ENCODE data around the gene TBC1D10B.
"Not testable (repeated sequence)": the region's sequence is repeated elsewhere in the genome, so short reads cannot be mapped to it uniquely, and the experiment has no call there.

TBC1D10B gene

DNA sequence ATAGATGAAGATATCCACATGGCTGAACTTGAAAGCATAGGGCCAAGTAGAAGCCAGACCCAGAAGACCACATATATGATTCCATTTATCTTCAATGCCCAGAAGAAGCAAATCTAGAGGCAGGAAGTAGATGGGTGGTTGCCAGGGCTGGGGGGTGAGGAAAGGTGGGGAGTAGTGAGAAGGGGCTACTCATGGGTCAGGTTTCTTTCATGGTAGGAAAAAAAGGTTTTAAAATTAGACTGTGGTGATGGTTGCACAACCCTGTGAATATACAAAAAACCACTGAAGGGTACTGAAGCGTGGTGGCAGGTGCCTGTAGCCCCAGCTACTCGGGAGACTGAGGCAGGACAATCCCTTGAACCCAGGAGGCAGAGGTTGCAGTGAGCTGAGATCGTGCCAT, 20.6 kb downstream of the TBC1D10B start:
- Histone ChIP-seq H4K20me1 (ENCODE audit: insufficient read depth, low read length) (no peaks in the 10 kb centered on the region), H3K27ac (ENCODE audit: low read depth, low read length, poor library complexity, severe bottlenecking) (peak overlapping the region; percentile 99), H3K36me3 (ENCODE audit: insufficient read depth, low read length) (peaks cover 39% of the 10 kb centered on the region), H2AFZ (ENCODE audit: low read length) (no peak overlapping the region), H3K79me2 (ENCODE audit: insufficient read depth, low read length) (peaks cover 9% of the 10 kb centered on the region; the same call in 1 of the 2 replicates), H3K4me2 (ENCODE audit: low read length) (peak overlapping the region; percentile 60), H3K9me2 (ENCODE audit: low read depth, low read length) (no peaks in the 10 kb centered on the region), H3K9me3 (ENCODE audit: low read length) (no peaks in the 10 kb centered on the region), H3K27me3 (ENCODE audit: insufficient read depth, low read length) (no peaks in the 10 kb centered on the region), H3F3A (ENCODE audit: insufficient read depth, low read length) (peaks cover 7% of the 10 kb centered on the region), H3K4me3 (ENCODE audit: low read depth, low read length, poor library complexity, severe bottlenecking) (peak overlapping the region; percentile 30), H3K9ac (ENCODE audit: low read length) (peak overlapping the region; percentile 61), H3K4me1 (ENCODE audit: insufficient read depth, low read length, severe bottlenecking) (peaks cover 88% of the 10 kb centered on the region)
- TF ChIP-seq, protein P1, sequence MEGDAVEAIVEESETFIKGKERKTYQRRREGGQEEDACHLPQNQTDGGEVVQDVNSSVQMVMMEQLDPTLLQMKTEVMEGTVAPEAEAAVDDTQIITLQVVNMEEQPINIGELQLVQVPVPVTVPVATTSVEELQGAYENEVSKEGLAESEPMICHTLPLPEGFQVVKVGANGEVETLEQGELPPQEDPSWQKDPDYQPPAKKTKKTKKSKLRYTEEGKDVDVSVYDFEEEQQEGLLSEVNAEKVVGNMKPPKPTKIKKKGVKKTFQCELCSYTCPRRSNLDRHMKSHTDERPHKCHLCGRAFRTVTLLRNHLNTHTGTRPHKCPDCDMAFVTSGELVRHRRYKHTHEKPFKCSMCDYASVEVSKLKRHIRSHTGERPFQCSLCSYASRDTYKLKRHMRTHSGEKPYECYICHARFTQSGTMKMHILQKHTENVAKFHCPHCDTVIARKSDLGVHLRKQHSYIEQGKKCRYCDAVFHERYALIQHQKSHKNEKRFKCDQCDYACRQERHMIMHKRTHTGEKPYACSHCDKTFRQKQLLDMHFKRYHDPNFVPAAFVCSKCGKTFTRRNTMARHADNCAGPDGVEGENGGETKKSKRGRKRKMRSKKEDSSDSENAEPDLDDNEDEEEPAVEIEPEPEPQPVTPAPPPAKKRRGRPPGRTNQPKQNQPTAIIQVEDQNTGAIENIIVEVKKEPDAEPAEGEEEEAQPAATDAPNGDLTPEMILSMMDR (IDR thresholded peaks at IDR 0.05; ENCODE audit: low read length) = no peak
- TF ChIP-seq EZH2 (IDR thresholded peaks at IDR 0.05; ENCODE audit: borderline replicate concordance, low read length) = no peak

DNA sequence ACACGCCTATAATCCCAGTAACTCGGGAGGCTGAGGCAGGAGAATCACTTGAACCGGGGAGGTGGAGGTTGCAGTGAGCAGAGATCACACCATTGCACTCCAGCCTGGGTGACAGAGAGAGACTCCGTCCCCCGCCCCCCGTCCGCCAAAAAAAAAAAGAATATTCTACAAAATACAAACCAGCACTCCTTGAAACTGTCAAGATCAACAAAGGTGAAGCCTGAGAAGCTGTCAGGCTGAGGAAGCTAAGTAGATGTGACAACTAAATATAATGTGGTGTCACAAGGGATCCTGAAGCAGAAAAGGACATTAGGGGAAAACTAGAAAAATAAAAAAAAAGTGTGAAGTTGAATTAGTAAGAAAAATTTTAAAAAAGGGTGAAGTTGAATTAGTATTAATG, 21.4 kb downstream of the TBC1D10B start:
- Histone ChIP-seq H3K9ac (ENCODE audit: low read length) (peak overlapping the region; percentile 61), H2AFZ (ENCODE audit: low read length) (no peak overlapping the region), H3K27ac (ENCODE audit: low read depth, low read length, poor library complexity, severe bottlenecking) (peak overlapping the region; percentile 99), H3K27me3 (ENCODE audit: insufficient read depth, low read length) (no peaks in the 10 kb centered on the region), H3K79me2 (ENCODE audit: insufficient read depth, low read length) (peaks cover 2% of the 10 kb centered on the region; the same call in 1 of the 2 replicates), H3K4me3 (ENCODE audit: low read depth, low read length, poor library complexity, severe bottlenecking) (peak overlapping the region; percentile 30), H3K36me3 (ENCODE audit: insufficient read depth, low read length) (peaks cover 39% of the 10 kb centered on the region), H3K4me2 (ENCODE audit: low read length) (peak overlapping the region; percentile 60), H3K9me3 (ENCODE audit: low read length) (no peaks in the 10 kb centered on the region), H4K20me1 (ENCODE audit: insufficient read depth, low read length) (no peaks in the 10 kb centered on the region), H3K9me2 (ENCODE audit: low read depth, low read length) (no peaks in the 10 kb centered on the region), H3K4me1 (ENCODE audit: insufficient read depth, low read length, severe bottlenecking) (peaks cover 90% of the 10 kb centered on the region), H3F3A (ENCODE audit: insufficient read depth, low read length) (peaks cover 7% of the 10 kb centered on the region)
- no peak for TF ChIP-seq EZH2 (IDR thresholded peaks at IDR 0.05; ENCODE audit: borderline replicate concordance, low read length)
- TF ChIP-seq, protein P1 (IDR thresholded peaks at IDR 0.05; ENCODE audit: low read length) = no peak

DNA sequence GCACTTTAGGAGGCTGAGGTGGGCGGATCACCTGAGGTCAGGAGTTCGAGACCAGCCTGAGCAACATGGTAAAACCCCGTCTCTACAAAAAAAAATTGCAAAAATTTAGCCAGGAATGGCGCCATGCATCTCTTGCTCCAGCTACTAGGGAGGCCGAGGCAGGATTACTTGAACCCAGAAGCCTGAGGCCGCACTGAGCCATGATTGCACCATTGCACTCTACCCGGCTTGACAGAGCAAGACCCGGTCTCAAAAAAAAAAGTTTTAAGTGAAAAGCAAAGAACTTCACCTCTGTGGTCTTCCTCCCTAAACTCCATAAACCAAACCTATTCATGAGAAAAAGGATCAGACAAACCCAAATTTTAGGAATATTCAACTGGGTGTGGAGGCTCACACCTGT, 22.2 kb downstream of the TBC1D10B start:
- no peaks in the 10 kb centered on the region for H3K27me3 ChIP-seq (ENCODE audit: insufficient read depth, low read length)
- no peaks in the 10 kb centered on the region for H3K9me2 ChIP-seq (ENCODE audit: low read depth, low read length)
- H2AFZ ChIP-seq (ENCODE audit: low read length) = no peak overlapping the region
- H3K9me3 ChIP-seq (ENCODE audit: low read length) = no peaks in the 10 kb centered on the region
- H3K4me2 ChIP-seq (ENCODE audit: low read length) = no peak overlapping the region
- H3K4me3 ChIP-seq (ENCODE audit: low read depth, low read length, poor library complexity, severe bottlenecking) = no peak overlapping the region
- no peaks in the 10 kb centered on the region for H3K79me2 ChIP-seq (ENCODE audit: insufficient read depth, low read length)
- peak overlapping the region; percentile 99 for H3K27ac ChIP-seq (ENCODE audit: low read depth, low read length, poor library complexity, severe bottlenecking)
- peaks cover 31% of the 10 kb centered on the region for H3K36me3 ChIP-seq (ENCODE audit: insufficient read depth, low read length)
- no peak overlapping the region for H3K9ac ChIP-seq (ENCODE audit: low read length)
- no peaks in the 10 kb centered on the region for H4K20me1 ChIP-seq (ENCODE audit: insufficient read depth, low read length)
- H3K4me1 ChIP-seq (ENCODE audit: insufficient read depth, low read length, severe bottlenecking) = peaks cover 90% of the 10 kb centered on the region
- peaks cover 7% of the 10 kb centered on the region for H3F3A ChIP-seq (ENCODE audit: insufficient read depth, low read length)
- no peak for TF ChIP-seq EZH2 (IDR thresholded peaks at IDR 0.05; ENCODE audit: borderline replicate concordance, low read length)

DNA sequence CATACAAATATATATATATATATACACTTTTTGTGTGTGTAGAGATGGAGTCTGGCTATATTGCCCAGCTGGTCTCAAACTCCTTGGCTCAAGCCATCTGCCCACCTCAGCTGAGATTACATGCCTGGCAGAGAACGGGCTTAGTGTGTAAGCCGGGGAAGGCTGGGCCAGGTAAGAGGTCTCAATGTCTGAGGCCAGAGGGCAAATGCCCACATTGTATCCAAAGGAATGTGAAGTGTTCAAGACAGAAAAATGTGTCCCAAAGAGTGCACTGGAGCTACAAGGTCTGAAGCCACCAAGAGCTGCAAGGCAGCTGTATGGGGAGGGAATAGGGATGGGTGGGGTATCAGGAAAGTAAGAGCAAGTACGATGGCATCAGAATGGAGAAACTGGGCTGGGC, 24.0 kb downstream of the TBC1D10B start:
- Histone ChIP-seq H3K4me1 (ENCODE audit: insufficient read depth, low read length, severe bottlenecking) (peaks cover 89% of the 10 kb centered on the region), H3F3A (ENCODE audit: insufficient read depth, low read length) (peaks cover 7% of the 10 kb centered on the region), H3K27me3 (ENCODE audit: insufficient read depth, low read length) (no peaks in the 10 kb centered on the region), H3K4me2 (ENCODE audit: low read length) (no peak overlapping the region), H3K9me2 (ENCODE audit: low read depth, low read length) (no peaks in the 10 kb centered on the region), H3K9me3 (ENCODE audit: low read length) (no peaks in the 10 kb centered on the region), H3K36me3 (ENCODE audit: insufficient read depth, low read length) (peaks cover 12% of the 10 kb centered on the region), H3K9ac (ENCODE audit: low read length) (no peak overlapping the region), H3K27ac (ENCODE audit: low read depth, low read length, poor library complexity, severe bottlenecking) (peak overlapping the region; percentile 99), H3K79me2 (ENCODE audit: insufficient read depth, low read length) (no peaks in the 10 kb centered on the region), H3K4me3 (ENCODE audit: low read depth, low read length, poor library complexity, severe bottlenecking) (no peak overlapping the region), H4K20me1 (ENCODE audit: insufficient read depth, low read length) (no peaks in the 10 kb centered on the region), H2AFZ (ENCODE audit: low read length) (no peak overlapping the region)
- TF ChIP-seq, protein P1 (IDR thresholded peaks at IDR 0.05; ENCODE audit: low read length) = no peak
- no peak for TF ChIP-seq EZH2 (IDR thresholded peaks at IDR 0.05; ENCODE audit: borderline replicate concordance, low read length)

DNA sequence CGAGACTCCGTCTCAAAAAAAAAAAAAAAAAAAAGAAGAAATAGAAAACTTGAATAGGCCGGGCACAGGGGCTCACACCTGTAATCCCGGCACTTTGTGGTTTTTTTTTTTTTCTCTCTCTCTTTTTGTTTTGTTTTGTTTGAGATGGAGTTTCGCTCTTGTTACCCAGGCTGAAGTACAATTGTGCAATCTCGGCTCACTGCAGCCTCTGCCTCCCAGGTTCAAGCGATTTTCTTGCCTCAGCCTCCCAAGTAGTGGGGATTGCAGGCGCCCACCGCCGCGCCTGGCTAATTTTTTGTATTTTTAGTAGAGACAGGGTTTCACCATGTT, 26.8 kb downstream of the TBC1D10B start:
- peak overlapping the region; percentile 70 for H3K4me3 ChIP-seq (ENCODE audit: low read depth, low read length, poor library complexity, severe bottlenecking)
- not testable (repeated sequence) for H2AFZ ChIP-seq (ENCODE audit: low read length); H3K9me2 ChIP-seq (ENCODE audit: low read depth, low read length); H4K20me1 ChIP-seq (ENCODE audit: insufficient read depth, low read length); H3K79me2 ChIP-seq (ENCODE audit: insufficient read depth, low read length); H3K36me3 ChIP-seq (ENCODE audit: insufficient read depth, low read length); H3K27me3 ChIP-seq (ENCODE audit: insufficient read depth, low read length); H3F3A ChIP-seq (ENCODE audit: insufficient read depth, low read length); H3K9me3 ChIP-seq (ENCODE audit: low read length)
- H3K27ac ChIP-seq (ENCODE audit: low read depth, low read length, poor library complexity, severe bottlenecking) = peak overlapping the region; percentile 96
- H3K4me1 ChIP-seq (ENCODE audit: insufficient read depth, low read length, severe bottlenecking) = peaks cover 81% of the 10 kb centered on the region
- peak overlapping the region; percentile 85 for H3K4me2 ChIP-seq (ENCODE audit: low read length)
- peak overlapping the region; percentile 85 for H3K9ac ChIP-seq (ENCODE audit: low read length)

Data from OCI-LY1 (cell line).